ENCODE results near the gene VANGL1. TPM values are rescaled to one million over a fixed set of nuclear protein-coding genes. Genes with fewer than 3 reads are reported as not detected.

Gene VANGL1
- total and polyA plus RNA-seq, 3 donors from 2014 or later = 8.2 to 16.6 (median 8.6) TPM

GRCh38 chr1:115668579-115668978 is 26.8 kb downstream of the VANGL1 start:
- TF ChIP-seq CTCF (IDR thresholded peaks at IDR 0.05) (no peak), POLR2A (IDR thresholded peaks at IDR 0.05) (no peak)
- WGBS, 2 donors = 90% methylated on average over 1 of the region's 1 CpG
- Histone ChIP-seq H3K4me1 (no peaks in the 10 kb centered on the region), H3K27ac (no peak overlapping the region), H3K36me3 (ENCODE audit: low read depth, missing control alignments) (no peaks in the 10 kb centered on the region), H3K9me3 (no peaks in the 10 kb centered on the region), H3K4me3 (no peak overlapping the region), H3K27me3 (no peaks in the 10 kb centered on the region)
- DNase-seq = no peak
- intact Hi-C loops (cut with DNase I; ENCODE audit: low total_unique reads) = no loop called here

GRCh38 chr1:115669002-115669673 is 27.4 kb downstream of the VANGL1 start:
- DNase-seq = no peak
- Histone ChIP-seq H3K4me1 (no peaks in the 10 kb centered on the region), H3K27me3 (no peaks in the 10 kb centered on the region), H3K27ac (no peak overlapping the region), H3K4me3 (no peak overlapping the region), H3K36me3 (ENCODE audit: low read depth, missing control alignments) (no peaks in the 10 kb centered on the region), H3K9me3 (no peaks in the 10 kb centered on the region)
- intact Hi-C loops (cut with DNase I; ENCODE audit: low total_unique reads) = no loop called here
- 95 to 96% methylated on average over 5 of the region's 5 CpGs for WGBS, 2 donors
- TF ChIP-seq POLR2A (IDR thresholded peaks at IDR 0.05) (no peak), CTCF (IDR thresholded peaks at IDR 0.05) (no peak)

GRCh38 chr1:115669886-115670285 is 28.1 kb downstream of the VANGL1 start:
- Histone ChIP-seq H3K9me3 (no peaks in the 10 kb centered on the region), H3K4me3 (no peak overlapping the region), H3K36me3 (ENCODE audit: low read depth, missing control alignments) (no peaks in the 10 kb centered on the region), H3K27ac (no peak overlapping the region), H3K4me1 (no peaks in the 10 kb centered on the region), H3K27me3 (no peaks in the 10 kb centered on the region)
- DNase-seq = no peak
- intact Hi-C loops (cut with DNase I; ENCODE audit: low total_unique reads) = no loop called here
- WGBS, 2 donors = 100% methylated on average over 1 of the region's 1 CpG
- TF ChIP-seq CTCF (IDR thresholded peaks at IDR 0.05) (no peak), POLR2A (IDR thresholded peaks at IDR 0.05) (no peak)

GRCh38 chr1:115670476-115671175 is 28.9 kb downstream of the VANGL1 start:
- WGBS, 2 donors = 86 to 89% methylated on average over 14 of the region's 14 CpGs
- Histone ChIP-seq H3K4me1 (no peaks in the 10 kb centered on the region), H3K27ac (no peak overlapping the region), H3K4me3 (no peak overlapping the region), H3K27me3 (no peaks in the 10 kb centered on the region), H3K9me3 (no peaks in the 10 kb centered on the region), H3K36me3 (ENCODE audit: low read depth, missing control alignments) (no peaks in the 10 kb centered on the region)
- intact Hi-C loops (cut with DNase I; ENCODE audit: low total_unique reads) = no loop called here
- no peak for DNase-seq
- TF ChIP-seq POLR2A (IDR thresholded peaks at IDR 0.05) (no peak), CTCF (IDR thresholded peaks at IDR 0.05) (no peak)
